WERI-Rb-1 (cell line): Measurements from ENCODE around the gene BRCC3.
"Not testable (repeated sequence)": the region's sequence is repeated elsewhere in the genome, so short reads cannot be mapped to it uniquely, and the experiment has no call there.

Experiments
- DNase-seq: peaks from one replicate; pipeline ENCODE4 v3.0.0-alpha.2; 2020
- H3K27ac ChIP-seq: fragments of 250-450 bp; sonication (Bioruptor Pico); 2 replicates; pipeline ENCODE4 v1.5.1; 2020; ENCODE audit warnings: mild to moderate bottlenecking, moderate library complexity
- H3K27me3 ChIP-seq: fragments of 250-450 bp; sonication (Bioruptor Pico); 2 replicates; pipeline ENCODE4 v1.5.1; 2021; ENCODE audit warnings: mild to moderate bottlenecking, low read depth, moderate library complexity; ENCODE audit not compliant: insufficient read depth, severe bottlenecking
- H3K36me3 ChIP-seq: fragments of 250-450 bp; sonication (Bioruptor Pico); 2 replicates; pipeline ENCODE4 v1.5.1; 2020; ENCODE audit warnings: mild to moderate bottlenecking, moderate library complexity
- H3K4me3 ChIP-seq: 2 replicates; pipeline ENCODE4 v1.5.1; 2011; ENCODE audit warnings: low read depth, mild to moderate bottlenecking, control low read depth, low read length
- H3K9me3 ChIP-seq: fragments of 250-450 bp; sonication (Bioruptor Pico); 2 replicates; pipeline ENCODE4 v1.5.1; 2021; ENCODE audit warnings: mild to moderate bottlenecking, moderate library complexity; ENCODE audit not compliant: severe bottlenecking
- CTCF ChIP-seq: IDR thresholded peaks from 2 replicates; pipeline ENCODE4 v1.5.1; 2011; ENCODE audit warnings: low read depth, mild to moderate bottlenecking, control low read depth, inconsistent platforms, low read length

Gene BRCC3

GRCh38 chrX:155134255-155134654 lies 62.9 kb downstream of the BRCC3 start:
- peaks cover 23% of the 10 kb centered on the region for H3K27me3 ChIP-seq
- no peak overlapping the region for H3K27ac ChIP-seq
- TF ChIP-seq CTCF: no peak
- no peaks in the 10 kb centered on the region for H3K36me3 ChIP-seq
- H3K9me3 ChIP-seq: peaks cover 2% of the 10 kb centered on the region
- DNase-seq: no peak
- H3K4me3 ChIP-seq: no peak overlapping the region

DNA sequence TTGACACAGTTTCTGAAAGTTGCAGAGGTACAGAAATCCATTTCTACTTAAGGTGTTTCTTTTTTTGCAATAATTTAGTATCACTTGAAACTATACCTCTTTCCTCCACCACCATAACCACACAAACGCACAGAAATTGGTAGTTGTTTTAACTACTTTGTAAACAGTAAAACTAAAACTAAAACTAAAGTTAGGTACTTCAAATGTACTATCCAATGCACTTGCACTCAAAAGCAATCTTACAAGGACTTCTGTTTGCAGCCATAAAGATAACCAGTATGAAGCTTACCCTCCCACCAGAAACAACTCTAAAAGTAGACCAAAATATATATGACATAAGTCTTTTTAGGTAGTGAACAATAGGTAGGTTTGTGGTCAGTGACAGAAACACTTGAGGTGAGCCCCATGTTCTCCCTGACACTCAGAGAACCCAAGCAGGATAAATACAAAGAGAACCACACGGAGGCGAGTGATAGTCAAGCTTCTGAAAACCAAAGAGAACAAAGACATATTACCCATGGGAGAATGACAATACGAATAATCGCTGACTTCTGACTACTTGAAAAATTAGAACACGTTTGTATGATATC lies 72.7 kb downstream of the BRCC3 start:
- no peaks in the 10 kb centered on the region for H3K9me3 ChIP-seq
- H3K27ac ChIP-seq: no peak overlapping the region
- H3K27me3 ChIP-seq: peaks cover 8% of the 10 kb centered on the region
- no peak for TF ChIP-seq CTCF
- H3K4me3 ChIP-seq: no peak overlapping the region
- H3K36me3 ChIP-seq: no peaks in the 10 kb centered on the region
- DNase-seq: no peak

- no peak for DNase-seq
- Histone ChIP-seq H3K36me3 (no peaks in the 10 kb centered on the region), H3K4me3 (no peak overlapping the region), H3K9me3 (no peaks in the 10 kb centered on the region), H3K27ac (no peak overlapping the region), H3K27me3 (peaks cover 8% of the 10 kb centered on the region)
- TF ChIP-seq CTCF: no peak
These were observed 73.6 kb downstream of the BRCC3 start for GRCh38 chrX:155144926-155145325.

GRCh38 chrX:155147612-155148011 lies 76.3 kb downstream of the BRCC3 start:
- not testable (repeated sequence) for H3K27ac ChIP-seq, DNase-seq, H3K27me3 ChIP-seq, H3K9me3 ChIP-seq, H3K4me3 ChIP-seq, H3K36me3 ChIP-seq

- not testable (repeated sequence) for DNase-seq, H3K4me3 ChIP-seq, H3K9me3 ChIP-seq, H3K27ac ChIP-seq, H3K36me3 ChIP-seq, H3K27me3 ChIP-seq
These were observed 76.9 kb downstream of the BRCC3 start for GRCh38 chrX:155148166-155148565.

- TF ChIP-seq CTCF: peak; percentile 80
- H3K27ac ChIP-seq: no peak overlapping the region
- peaks cover 3% of the 10 kb centered on the region for H3K9me3 ChIP-seq
- DNase-seq: peak; percentile 36
- H3K27me3 ChIP-seq: peaks cover 4% of the 10 kb centered on the region
- H3K36me3 ChIP-seq: no peaks in the 10 kb centered on the region
- no peak overlapping the region for H3K4me3 ChIP-seq
These were observed 77.6 kb downstream of the BRCC3 start for GRCh38 chrX:155148724-155149537.
